ENCODE measurements around the gene RPL39.
"Not testable (repeated sequence)": the region's sequence is repeated elsewhere in the genome, so short reads cannot be mapped to it uniquely, and the experiment has no call there.

The RPL39 gene

GRCh38 chrX:119762718-119763117 lies 28.7 kb downstream of the RPL39 start:
- DNase-seq: no peak

GRCh38 chrX:119760026-119760877 lies 31.2 kb downstream of the RPL39 start:
- DNase-seq: no peak

GRCh38 chrX:119759248-119759766 lies 32.1 kb downstream of the RPL39 start:
- no peak for DNase-seq

- DNase-seq: no peak
These were observed 32.6 kb downstream of the RPL39 start for GRCh38 chrX:119758731-119759247.

GRCh38 chrX:119757979-119758730 lies 33.3 kb downstream of the RPL39 start, which contains the start of gene SOWAHD:
TSS of gene SOWAHD (plus strand) at chrX:119758588. CDS start at chrX:119758668, 80 bp downstream.
- DNase-seq: peak; percentile 7

- no peak for DNase-seq
These were observed 33.8 kb downstream of the RPL39 start for GRCh38 chrX:119757646-119757978.

- no peak for DNase-seq
These were observed 34.3 kb downstream of the RPL39 start for GRCh38 chrX:119756926-119757635.

GRCh38 chrX:119755981-119756533 lies 35.4 kb downstream of the RPL39 start:
- DNase-seq: peak; percentile 7

- DNase-seq: peak; percentile 26
These were observed 37.7 kb downstream of the RPL39 start for GRCh38 chrX:119753639-119754257.

- DNase-seq: no peak
These were observed 38.4 kb downstream of the RPL39 start for GRCh38 chrX:119753001-119753400.

GRCh38 chrX:119750751-119751150 lies 40.7 kb downstream of the RPL39 start:
- not testable (repeated sequence) for DNase-seq

GRCh38 chrX:119750131-119750530 lies 41.3 kb downstream of the RPL39 start:
- not testable (repeated sequence) for DNase-seq

GRCh38 chrX:119745283-119745848 lies 46.1 kb downstream of the RPL39 start:
- DNase-seq: no peak

GRCh38 chrX:119738742-119739141 lies 52.7 kb downstream of the RPL39 start:
- no peak for DNase-seq

All from activated T-cell treated with anti-CD3 and anti-CD28 coated beads for 4 hours (primary cell).